Activated CD8-positive, alpha-beta memory T cell treated with anti-CD3 and anti-CD28 coated beads, Interleukin-2, amount 10 ng/mL, durations not matched to agents 7 days and 5 days (primary cell): ENCODE data around the gene DERA. TPM values are rescaled to one million over a fixed set of nuclear protein-coding genes. Genes with fewer than 3 reads are reported as not detected.
"Not testable (repeated sequence)": the region's sequence is repeated elsewhere in the genome, so short reads cannot be mapped to it uniquely, and the experiment has no call there.

Source experiments
- ATAC-seq: fragments of 150-1000 bp; cut with Tn5 transposase; one replicate; pipeline ENCODE4 v1.10.0; 2021; ENCODE audit warnings: moderate library complexity
- CTCF ChIA-PET: fragments of 350-600 bp; sonication (Branson Sonifier 250); formaldehyde crosslinking; loops from one replicate; lab custom pipeline; 2021; ENCODE audit warnings: antibody characterized with exemption; lab: Charles Lee
- DNase-seq: peaks from one replicate; pipeline ENCODE4 v3.0.0-alpha.2; 2020
- H3K27ac Mint-ChIP-seq: one replicate; pipeline ENCODE4 v1.8.0; 2021; ENCODE audit warnings: mild to moderate bottlenecking, mixed read lengths
- H3K27me3 Mint-ChIP-seq: one replicate; pipeline ENCODE4 v1.8.0; 2021; ENCODE audit warnings: mixed read lengths
- H3K36me3 Mint-ChIP-seq: one replicate; pipeline ENCODE4 v1.8.0; 2021; ENCODE audit warnings: mild to moderate bottlenecking, mixed read lengths
- H3K4me1 Mint-ChIP-seq: one replicate; pipeline ENCODE4 v1.8.0; 2021; ENCODE audit warnings: mixed read lengths
- H3K4me3 Mint-ChIP-seq: one replicate; pipeline ENCODE4 v1.8.0; 2021; ENCODE audit warnings: mild to moderate bottlenecking, moderate library complexity, mixed read lengths
- H3K9me3 Mint-ChIP-seq: one replicate; pipeline ENCODE4 v1.8.0; 2022; ENCODE audit warnings: low read depth, mixed read lengths
- total RNA-seq, 2 experiments: library from RNA; stranded (reverse); gene quantifications; one replicate each; pipeline ENCODE4 v1.2.3, GENCODE V29; 2021

DERA gene
- total RNA-seq, 2 experiments from 2014 or later = 22.3 to 24.1 TPM

- ATAC-seq, H3K27me3 Mint-ChIP-seq, CTCF ChIA-PET, H3K27ac Mint-ChIP-seq, H3K4me3 Mint-ChIP-seq, H3K4me1 Mint-ChIP-seq, H3K36me3 Mint-ChIP-seq, DNase-seq, H3K9me3 Mint-ChIP-seq: not testable (repeated sequence)
Measured at GRCh38 chr12:15948461-15948860, 37.3 kb downstream of the DERA start.

- ATAC-seq = no peak
- H3K4me3 Mint-ChIP-seq = no peak overlapping the region
Measured at GRCh38 chr12:15955281-15955680, 44.1 kb downstream of the DERA start.

GRCh38 chr12:15956010-15956409 is 44.9 kb downstream of the DERA start:
- peaks cover 7% of the 10 kb centered on the region for H3K36me3 Mint-ChIP-seq
- ATAC-seq = no peak
- no peaks in the 10 kb centered on the region for H3K9me3 Mint-ChIP-seq
- H3K27me3 Mint-ChIP-seq = no peaks in the 10 kb centered on the region
- CTCF ChIA-PET = no interaction called here
- no peak for DNase-seq
- H3K27ac Mint-ChIP-seq = no peak overlapping the region
- H3K4me3 Mint-ChIP-seq = no peak overlapping the region
- H3K4me1 Mint-ChIP-seq = no peaks in the 10 kb centered on the region

More at GRCh38 chr12:15955281-15955680, 44.1 kb downstream of the DERA start:
- Mint-ChIP-seq H3K36me3 (peaks cover 2% of the 10 kb centered on the region), H3K4me1 (no peaks in the 10 kb centered on the region), H3K27me3 (no peaks in the 10 kb centered on the region), H3K27ac (no peak overlapping the region), H3K9me3 (no peaks in the 10 kb centered on the region)
- CTCF ChIA-PET = no interaction called here
- no peak for DNase-seq

- DNase-seq (no peak), ATAC-seq (no peak)
- Mint-ChIP-seq H3K4me3 (no peak overlapping the region), H3K27ac (no peak overlapping the region), H3K27me3 (no peaks in the 10 kb centered on the region), H3K9me3 (no peaks in the 10 kb centered on the region), H3K36me3 (peaks cover 9% of the 10 kb centered on the region), H3K4me1 (no peaks in the 10 kb centered on the region)
- CTCF ChIA-PET = no interaction called here
Measured at GRCh38 chr12:15956413-15957185, 45.5 kb downstream of the DERA start.

GRCh38 chr12:15962760-15963159 is 51.6 kb downstream of the DERA start:
- H3K4me3 Mint-ChIP-seq = no peak overlapping the region
- DNase-seq = no peak
- CTCF ChIA-PET = no interaction called here
- no peaks in the 10 kb centered on the region for H3K27me3 Mint-ChIP-seq
- peaks cover 19% of the 10 kb centered on the region for H3K36me3 Mint-ChIP-seq
- no peaks in the 10 kb centered on the region for H3K4me1 Mint-ChIP-seq
- no peaks in the 10 kb centered on the region for H3K9me3 Mint-ChIP-seq
- ATAC-seq = no peak
- H3K27ac Mint-ChIP-seq = no peak overlapping the region

GRCh38 chr12:15963271-15963670 is 52.1 kb downstream of the DERA start:
- no peaks in the 10 kb centered on the region for H3K27me3 Mint-ChIP-seq
- H3K4me1 Mint-ChIP-seq = no peaks in the 10 kb centered on the region
- ATAC-seq = no peak
- no peaks in the 10 kb centered on the region for H3K9me3 Mint-ChIP-seq
- DNase-seq = no peak
- peaks cover 19% of the 10 kb centered on the region for H3K36me3 Mint-ChIP-seq
- H3K27ac Mint-ChIP-seq = no peak overlapping the region
- CTCF ChIA-PET = no interaction called here
- no peak overlapping the region for H3K4me3 Mint-ChIP-seq

GRCh38 chr12:15966426-15966825 is 55.3 kb downstream of the DERA start:
- Mint-ChIP-seq H3K4me1 (no peaks in the 10 kb centered on the region), H3K4me3 (no peak overlapping the region), H3K27ac (no peak overlapping the region), H3K27me3 (no peaks in the 10 kb centered on the region), H3K36me3 (peaks cover 14% of the 10 kb centered on the region), H3K9me3 (no peaks in the 10 kb centered on the region)
- ATAC-seq = no peak
- no peak for DNase-seq
- CTCF ChIA-PET = no interaction called here

- H3K4me1 Mint-ChIP-seq, H3K4me3 Mint-ChIP-seq, CTCF ChIA-PET, H3K9me3 Mint-ChIP-seq, H3K27me3 Mint-ChIP-seq, H3K27ac Mint-ChIP-seq, ATAC-seq, DNase-seq: not testable (repeated sequence)
- peaks cover 13% of the 10 kb centered on the region for H3K36me3 Mint-ChIP-seq
Measured at GRCh38 chr12:15967053-15967452, 55.9 kb downstream of the DERA start.

GRCh38 chr12:15971211-15971610 is 60.1 kb downstream of the DERA start:
- peaks cover 2% of the 10 kb centered on the region for H3K36me3 Mint-ChIP-seq
- ATAC-seq (no peak), DNase-seq (no peak)
- CTCF ChIA-PET = no interaction called here
- no peaks in the 10 kb centered on the region for H3K27me3 Mint-ChIP-seq
- no peak overlapping the region for H3K27ac Mint-ChIP-seq
- H3K9me3 Mint-ChIP-seq = no peaks in the 10 kb centered on the region
- no peaks in the 10 kb centered on the region for H3K4me1 Mint-ChIP-seq
- no peak overlapping the region for H3K4me3 Mint-ChIP-seq

GRCh38 chr12:15972894-15973293 is 61.8 kb downstream of the DERA start:
- CTCF ChIA-PET = no interaction called here
- DNase-seq = no peak
- Mint-ChIP-seq H3K4me1 (peaks cover under 1% of the 10 kb centered on the region), H3K9me3 (no peaks in the 10 kb centered on the region), H3K27ac (no peak overlapping the region), H3K4me3 (no peak overlapping the region), H3K36me3 (peaks cover 6% of the 10 kb centered on the region), H3K27me3 (no peaks in the 10 kb centered on the region)
- ATAC-seq = no peak

- DNase-seq (no peak), ATAC-seq (no peak)
- no peaks in the 10 kb centered on the region for H3K9me3 Mint-ChIP-seq
- H3K27me3 Mint-ChIP-seq = no peaks in the 10 kb centered on the region
- no peak overlapping the region for H3K27ac Mint-ChIP-seq
- no peak overlapping the region for H3K4me3 Mint-ChIP-seq
- H3K4me1 Mint-ChIP-seq = peaks cover 2% of the 10 kb centered on the region
- CTCF ChIA-PET = no interaction called here
- peaks cover 7% of the 10 kb centered on the region for H3K36me3 Mint-ChIP-seq
Measured at GRCh38 chr12:15977999-15978951, 67.1 kb downstream of the DERA start.

GRCh38 chr12:15979096-15980092 is 68.3 kb downstream of the DERA start:
- DNase-seq = no peak
- peaks cover 2% of the 10 kb centered on the region for H3K4me1 Mint-ChIP-seq
- no peaks in the 10 kb centered on the region for H3K27me3 Mint-ChIP-seq
- H3K27ac Mint-ChIP-seq = no peak overlapping the region
- CTCF ChIA-PET = interaction anchor here (1.0 kb wide), 1 partner anchor 67 kb away, joined by 3 read pairs; no protein-coding TSS in a partner anchor
- peaks cover 7% of the 10 kb centered on the region for H3K36me3 Mint-ChIP-seq
- no peak overlapping the region for H3K4me3 Mint-ChIP-seq
- H3K9me3 Mint-ChIP-seq = no peaks in the 10 kb centered on the region
- ATAC-seq = peak; percentile 51

- no peak overlapping the region for H3K4me3 Mint-ChIP-seq
- H3K9me3 Mint-ChIP-seq = no peaks in the 10 kb centered on the region
- H3K27ac Mint-ChIP-seq = no peak overlapping the region
- DNase-seq = no peak
- no peak for ATAC-seq
- H3K4me1 Mint-ChIP-seq = peaks cover 9% of the 10 kb centered on the region
- no peaks in the 10 kb centered on the region for H3K27me3 Mint-ChIP-seq
- peaks cover 21% of the 10 kb centered on the region for H3K36me3 Mint-ChIP-seq
- CTCF ChIA-PET = no interaction called here
Measured at GRCh38 chr12:15982071-15982470, 70.9 kb downstream of the DERA start.
